Motor neuron (in vitro differentiated cells): Measurements from ENCODE around the gene MICU1. TPM values are rescaled to one million over a fixed set of nuclear protein-coding genes. Genes with fewer than 3 reads are reported as not detected.
A peak's percentile ranks its signal among the peaks of the same experiment; 100 is the strongest.

Source experiments
- ATAC-seq, 8 experiments: fragments of 200-7000 bp; cut with Tn5 transposase; replicated peaks in 6 of 8; 2 replicates each; pipeline ENCODE4 v1.8.0; 2021; ENCODE audit warnings: mild to moderate bottlenecking in 8 of 8, moderate library complexity in 8 of 8
- H3K27ac ChIP-seq, 2 donors: fragments of 250-450 bp; sonication (Bioruptor Pico); 2 replicates each; pipeline ENCODE4 v1.9.0; 2021; ENCODE audit warnings: antibody characterized with exemption in 2 of 2, mild to moderate bottlenecking in 2 of 2, moderate library complexity in 1 of 2
- H3K4me1 ChIP-seq, 2 donors: fragments of 250-450 bp; sonication (Bioruptor Pico); replicated peaks in 1 of 2; 2 replicates each; pipeline ENCODE4 v1.6.1; 2021; ENCODE audit warnings: antibody characterized with exemption in 2 of 2, mild to moderate bottlenecking in 2 of 2, moderate library complexity in 1 of 2
- H3K4me3 ChIP-seq, 5 donors: fragments of 250-450 bp; sonication (Bioruptor Pico); 2 replicates each; pipeline ENCODE4 v1.9.0; 2021; ENCODE audit warnings: antibody characterized with exemption in 5 of 5, mild to moderate bottlenecking in 5 of 5, moderate library complexity in 4 of 5
- WGBS, 10 experiments: fragments of 450-650 bp; shearing (Covaris generic); methylation state at CpG; one replicate each; pipeline ENCODE4 v1.0.0; 2022; 5-methylcytosine and 5-hydroxymethylcytosine counted together
- in situ Hi-C, 9 experiments: fragments of 400-800 bp; cut with MboI; loops; one replicate each; pipeline ENCODE4 v1.15.0; 2021; ENCODE audit warnings: low sequenced_read_pairs in 9 of 9, low pct_unique_long_range_greater_than_20kb in 2 of 9; ENCODE audit not compliant: unreplicated experiment in 9 of 9
- total RNA-seq, 8 experiments: library from RNA; unstranded; fragments of 300-600 nt; gene quantifications; 2 replicates each; pipeline versions ENCODE4 v1.2.3 to v1.2.4, GENCODE V29; 2022

MICU1 gene
- total RNA-seq, 8 experiments from 2014 or later = 26.5 to 54.5 (median 32.7) TPM

DNA sequence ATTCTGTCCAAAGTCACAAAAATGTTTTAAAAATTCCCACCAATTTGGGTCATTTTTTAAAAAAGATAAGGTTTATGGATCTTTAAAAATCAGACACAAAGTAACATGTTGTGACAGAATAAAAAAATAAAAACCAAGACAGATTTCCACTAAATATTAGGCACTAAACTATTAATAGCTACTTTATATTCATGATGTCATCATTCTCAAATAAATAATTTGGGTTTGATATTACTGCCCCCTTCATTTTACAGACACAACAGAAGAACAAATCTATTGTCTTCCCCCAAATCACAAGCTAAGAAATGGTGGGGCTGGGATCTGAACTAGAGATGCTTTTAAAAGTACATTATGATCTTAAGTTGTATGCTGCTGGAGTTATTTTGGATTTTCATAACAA lies 119.4 kb downstream of the MICU1 start:
- in situ Hi-C loops = no loop called here
- no peak for ATAC-seq
- no peak overlapping the region for H3K4me3 ChIP-seq
- H3K27ac ChIP-seq = no peak overlapping the region
- no peaks in the 10 kb centered on the region for H3K4me1 ChIP-seq

DNA sequence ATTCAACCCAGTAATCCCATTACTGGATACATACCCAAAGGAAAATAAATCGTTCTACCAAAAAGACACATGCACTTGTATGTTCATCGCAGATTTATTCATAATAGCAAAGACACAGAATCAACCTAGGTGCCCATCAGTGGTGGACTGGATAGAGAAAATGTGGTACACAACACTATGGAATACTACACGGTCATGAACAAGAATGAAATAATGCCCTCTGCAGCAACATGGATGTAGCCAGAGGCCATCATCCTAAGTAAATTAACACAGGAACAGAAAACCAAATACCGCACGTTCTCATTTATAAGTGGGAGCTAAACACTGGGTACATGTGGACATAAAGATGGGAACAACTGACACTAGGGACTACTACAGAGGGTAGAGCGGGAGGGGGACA lies 120.4 kb downstream of the MICU1 start:
- no peak for ATAC-seq
- WGBS, 10 experiments = 80 to 100% (median 98%) methylated on average over 1 to 6 of the region's 6 CpGs
- in situ Hi-C loops = no loop called here
- H3K4me1 ChIP-seq = no peaks in the 10 kb centered on the region
- H3K27ac ChIP-seq = no peak overlapping the region
- no peak overlapping the region for H3K4me3 ChIP-seq

DNA sequence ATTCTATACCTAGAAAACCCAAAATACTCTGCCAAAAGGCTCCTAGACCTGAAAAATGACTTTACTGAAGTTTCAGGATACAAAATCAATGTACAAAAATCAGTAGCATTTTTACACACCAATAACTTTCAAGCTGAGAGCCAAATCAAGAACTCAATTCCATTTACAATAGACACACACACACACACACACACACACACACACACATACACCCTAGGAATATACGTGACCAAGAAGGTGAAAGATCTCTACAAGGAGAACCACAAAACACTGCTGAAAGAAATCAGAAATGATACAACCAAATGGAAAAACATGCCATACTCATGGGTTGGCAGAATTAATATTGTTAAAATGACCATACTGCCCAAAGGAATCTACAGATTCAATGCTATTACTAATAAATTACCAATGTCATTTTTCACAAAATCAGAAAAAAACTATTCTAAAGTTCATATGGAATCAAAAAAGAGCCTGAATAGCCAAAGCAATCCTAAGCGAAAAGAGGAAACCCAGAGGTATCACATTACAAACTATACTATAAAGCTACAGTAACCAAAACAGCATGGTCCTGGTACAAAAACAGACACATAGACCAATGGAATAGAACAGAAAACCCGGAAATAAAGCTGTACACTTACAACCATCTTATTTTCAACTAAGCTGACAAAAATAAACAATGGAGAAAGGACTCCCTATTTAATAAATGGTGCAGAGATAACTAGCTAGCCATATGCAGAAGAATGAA lies 122.0 kb downstream of the MICU1 start:
- ATAC-seq = no peak
- H3K4me1 ChIP-seq = no peaks in the 10 kb centered on the region
- H3K4me3 ChIP-seq = no peak overlapping the region
- 88 to 100% (median 94%) methylated on average over 1 to 3 of the region's 3 CpGs; no CpG with 5 or more reads in 1 of the 10 experiments for WGBS, 10 experiments
- no peak overlapping the region for H3K27ac ChIP-seq
- in situ Hi-C loops = no loop called here

DNA sequence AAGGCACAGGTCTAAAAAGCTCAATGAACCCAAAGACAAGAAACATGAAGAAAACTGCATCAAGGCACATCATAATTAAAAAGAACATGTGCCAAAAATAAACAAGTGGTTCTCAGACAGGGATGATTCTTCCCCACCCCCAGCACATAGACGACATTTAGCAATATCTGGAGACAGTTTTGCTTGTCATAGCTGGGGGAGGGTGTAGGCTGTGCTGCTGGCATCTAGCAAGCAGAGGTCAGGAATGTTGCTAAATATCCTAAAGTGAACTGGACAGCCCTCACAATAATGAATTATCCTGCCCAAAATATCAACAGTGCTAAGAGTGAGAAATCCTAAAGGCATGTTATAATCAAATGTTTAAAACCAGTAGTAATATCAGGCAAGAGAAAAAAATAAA lies 122.6 kb downstream of the MICU1 start:
- no peak overlapping the region for H3K4me3 ChIP-seq
- WGBS, 10 experiments = 0 to 100% (median 64%) methylated on average over 1 of the region's 1 CpG; no CpG with 5 or more reads in 1 of the 10 experiments
- ATAC-seq = peak in 2 of 8 experiments; percentile 55 to 76
- no peaks in the 10 kb centered on the region for H3K4me1 ChIP-seq
- in situ Hi-C loops = no loop called here
- no peak overlapping the region for H3K27ac ChIP-seq

DNA sequence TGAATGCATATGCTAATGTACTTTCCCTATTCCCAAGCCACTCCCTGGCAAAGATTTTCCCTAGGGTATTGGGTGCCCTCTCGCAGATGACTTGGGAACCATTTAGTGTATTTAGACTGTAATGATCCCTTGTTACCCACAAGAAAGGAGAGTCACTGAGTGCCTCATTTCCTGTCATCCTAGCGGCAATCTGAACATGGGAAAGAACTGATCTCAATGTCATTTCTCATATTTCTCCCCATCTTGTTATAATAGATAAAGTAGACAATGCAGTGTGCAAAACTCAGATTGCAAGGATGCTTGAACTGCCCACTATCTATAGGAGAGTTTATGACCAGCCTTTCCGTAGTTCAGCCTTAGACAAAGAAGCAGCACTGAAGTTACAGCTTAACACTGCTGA lies 123.3 kb downstream of the MICU1 start:
- 29 to 100% (median 80%) methylated on average over 1 to 3 of the region's 3 CpGs for WGBS, 10 experiments
- H3K4me3 ChIP-seq = no peak overlapping the region
- ATAC-seq = peak in 2 of 8 experiments; percentile 16 to 33
- H3K4me1 ChIP-seq = no peaks in the 10 kb centered on the region
- H3K27ac ChIP-seq = no peak overlapping the region
- in situ Hi-C loops = no loop called here

DNA sequence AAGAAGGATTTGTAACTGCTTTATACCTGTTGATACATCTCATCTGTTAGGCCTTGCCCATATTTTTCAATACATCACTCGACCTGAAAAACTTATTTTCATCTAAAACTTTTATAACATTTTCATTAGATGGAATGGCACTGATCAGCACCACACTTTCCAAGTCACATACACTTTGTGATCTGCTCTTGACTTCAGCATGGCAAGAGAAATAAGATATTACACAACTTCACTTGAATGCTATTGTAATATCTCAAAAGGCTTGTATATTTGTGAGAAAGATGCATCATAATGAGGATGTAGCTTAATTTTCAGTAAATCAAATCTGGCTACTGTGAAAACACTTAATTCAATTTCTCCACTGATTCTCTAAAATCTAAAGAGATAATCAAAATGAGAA lies 126.2 kb downstream of the MICU1 start:
- 45 to 100% (median 82%) methylated on average over 1 of the region's 1 CpG; no CpG with 5 or more reads in 4 of the 10 experiments for WGBS, 10 experiments
- in situ Hi-C loops = no loop called here

DNA sequence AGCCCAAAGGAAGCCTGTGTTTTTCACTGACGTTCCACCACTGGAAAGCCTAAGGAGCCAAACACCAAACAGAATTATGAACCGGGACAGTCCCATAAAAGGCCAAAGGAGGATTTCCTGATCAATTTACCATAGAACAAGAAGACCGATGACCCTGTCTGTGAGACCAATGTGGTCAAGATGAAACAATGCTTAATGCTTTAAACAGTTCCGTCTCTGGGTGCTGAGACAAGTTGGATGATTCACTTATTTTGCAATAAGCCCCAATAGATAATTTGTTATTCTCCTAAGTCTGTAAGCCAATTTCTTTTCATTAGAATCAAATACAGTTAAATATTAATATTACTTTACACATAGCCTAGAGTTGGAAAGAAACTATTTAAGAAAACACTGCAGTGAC lies 134.9 kb downstream of the MICU1 start:
- Histone ChIP-seq H3K27ac (no peak overlapping the region), H3K4me3 (no peak overlapping the region), H3K4me1 (no peaks in the 10 kb centered on the region)
- ATAC-seq = no peak
- 44 to 100% (median 79%) methylated on average over 1 to 4 of the region's 4 CpGs; no CpG with 5 or more reads in 2 of the 10 experiments for WGBS, 10 experiments
- in situ Hi-C loops = no loop called here

More for the DNA sequence above, 126.2 kb downstream of the MICU1 start:
- Histone ChIP-seq H3K27ac (no peak overlapping the region), H3K4me1 (no peaks in the 10 kb centered on the region), H3K4me3 (no peak overlapping the region)
- no peak for ATAC-seq

DNA sequence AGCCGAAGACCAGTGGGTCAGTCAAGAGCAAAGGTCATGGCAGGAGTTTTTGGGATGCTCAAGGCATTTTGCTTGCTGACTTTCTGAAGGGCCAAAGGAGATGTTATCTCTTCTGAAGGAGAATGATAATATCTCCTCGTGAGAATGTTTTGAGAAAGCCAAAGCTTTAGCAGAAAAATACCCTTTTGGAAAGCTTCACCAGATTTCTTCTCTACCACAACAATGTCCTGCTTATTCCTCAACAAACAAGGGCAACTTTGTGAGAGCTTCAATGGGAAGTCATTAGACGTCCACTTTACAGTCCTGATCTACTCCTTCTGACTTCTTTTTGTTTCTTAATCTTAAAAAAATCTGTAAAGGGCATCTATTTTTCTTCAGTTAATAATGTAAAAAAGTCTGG lies 138.4 kb downstream of the MICU1 start:
- Histone ChIP-seq H3K4me3 (no peak overlapping the region), H3K4me1 (no peaks in the 10 kb centered on the region), H3K27ac (no peak overlapping the region)
- 75 to 100% (median 100%) methylated on average over 1 to 3 of the region's 3 CpGs; no CpG with 5 or more reads in 2 of the 10 experiments for WGBS, 10 experiments
- ATAC-seq = no peak
- in situ Hi-C loops = no loop called here

DNA sequence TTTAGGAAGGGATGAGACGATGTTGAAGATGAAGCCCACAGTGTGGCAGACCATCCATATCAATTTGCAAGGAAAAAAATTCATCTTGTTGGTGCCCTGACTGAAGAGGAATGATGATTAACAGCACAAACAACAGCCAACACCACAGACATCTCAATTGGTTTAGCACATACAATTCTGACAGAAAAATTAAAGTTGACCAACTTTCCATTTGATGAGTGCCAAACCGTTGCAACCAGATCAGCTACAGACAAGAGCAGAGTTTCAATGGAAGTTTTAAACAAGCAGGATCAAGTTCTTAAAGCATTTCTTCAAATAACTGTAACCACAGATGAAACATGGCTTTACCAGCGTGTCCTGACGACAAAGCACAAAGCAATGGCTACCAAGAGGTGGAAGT lies 138.8 kb downstream of the MICU1 start:
- WGBS, 10 experiments = 90 to 100% (median 100%) methylated on average over 1 to 4 of the region's 4 CpGs; no CpG with 5 or more reads in 3 of the 10 experiments
- in situ Hi-C loops = no loop called here
- ATAC-seq = no peak
- H3K4me1 ChIP-seq = no peaks in the 10 kb centered on the region
- no peak overlapping the region for H3K27ac ChIP-seq
- no peak overlapping the region for H3K4me3 ChIP-seq

DNA sequence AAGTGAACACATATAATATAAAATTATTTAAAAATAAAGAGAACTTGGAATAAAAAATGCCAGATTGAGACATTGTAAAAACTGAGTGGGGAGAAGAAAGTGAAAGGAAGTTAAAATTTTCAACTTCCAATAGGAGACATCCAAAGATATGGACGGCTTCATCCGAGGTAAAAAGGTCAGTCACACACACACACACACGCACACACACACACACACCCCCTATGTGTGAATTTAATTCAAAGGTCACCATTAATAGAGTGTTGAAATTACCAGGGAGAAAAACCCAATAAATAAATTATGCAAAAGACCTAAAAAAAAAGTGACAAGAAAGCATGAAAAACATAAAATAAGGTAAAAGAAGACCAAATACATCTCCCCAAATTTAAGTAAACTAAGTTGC lies 140.2 kb downstream of the MICU1 start:
- ATAC-seq = no peak
- WGBS, 10 experiments = 82 to 100% (median 95%) methylated on average over 1 to 3 of the region's 3 CpGs
- H3K27ac ChIP-seq = no peak overlapping the region
- no peaks in the 10 kb centered on the region for H3K4me1 ChIP-seq
- in situ Hi-C loops = no loop called here
- H3K4me3 ChIP-seq = no peak overlapping the region

DNA sequence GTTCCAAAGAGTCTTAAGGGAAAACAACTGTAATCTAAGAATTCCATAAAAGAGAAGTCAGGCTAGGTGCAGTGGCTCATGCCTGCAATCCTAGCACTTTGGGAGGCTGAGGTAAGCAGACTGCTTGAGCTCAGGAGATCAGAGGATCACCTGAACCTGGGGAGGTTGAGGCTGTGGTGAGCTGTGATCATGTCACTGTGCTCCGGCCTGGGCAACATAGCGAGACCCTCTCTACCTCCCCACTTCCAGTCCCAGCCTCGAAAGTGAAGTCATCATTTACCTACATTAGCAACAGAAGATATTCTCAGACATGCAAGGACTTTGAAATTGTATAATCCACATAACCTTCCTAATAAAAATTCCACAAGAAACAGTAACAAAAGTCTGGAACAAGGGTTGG lies 141.4 kb downstream of the MICU1 start:
- in situ Hi-C loops = no loop called here
- Histone ChIP-seq H3K27ac (no peak overlapping the region), H3K4me1 (no peaks in the 10 kb centered on the region), H3K4me3 (no peak overlapping the region)
- WGBS, 10 experiments = 60 to 100% (median 92%) methylated on average over 1 to 3 of the region's 3 CpGs; no CpG with 5 or more reads in 5 of the 10 experiments
- ATAC-seq = no peak

DNA sequence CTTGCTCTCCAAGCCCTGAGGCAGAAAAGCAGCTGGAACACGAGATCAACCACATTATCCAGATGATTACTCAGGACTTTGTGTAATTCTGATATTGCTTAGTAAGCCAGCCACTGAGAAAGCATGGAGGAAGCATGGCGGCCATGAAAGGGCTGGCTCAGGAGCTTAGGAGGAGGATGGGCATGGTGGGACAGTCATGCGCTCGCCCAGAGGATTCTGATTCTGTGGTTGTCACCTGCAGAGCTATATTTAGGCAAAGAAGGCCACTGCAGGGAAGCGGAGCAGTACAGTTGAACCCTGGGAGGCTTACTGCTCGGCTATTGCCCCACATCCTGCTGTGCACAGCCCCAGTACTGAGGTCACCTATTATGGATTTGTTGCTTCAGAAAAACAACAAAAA lies 142.4 kb downstream of the MICU1 start:
- in situ Hi-C loops = no loop called here
- Histone ChIP-seq H3K4me1 (no peaks in the 10 kb centered on the region), H3K4me3 (no peak overlapping the region), H3K27ac (no peak overlapping the region)
- ATAC-seq = no peak
- WGBS, 10 experiments = 80 to 100% (median 94%) methylated on average over 2 to 5 of the region's 6 CpGs; no CpG with 5 or more reads in 6 of the 10 experiments

DNA sequence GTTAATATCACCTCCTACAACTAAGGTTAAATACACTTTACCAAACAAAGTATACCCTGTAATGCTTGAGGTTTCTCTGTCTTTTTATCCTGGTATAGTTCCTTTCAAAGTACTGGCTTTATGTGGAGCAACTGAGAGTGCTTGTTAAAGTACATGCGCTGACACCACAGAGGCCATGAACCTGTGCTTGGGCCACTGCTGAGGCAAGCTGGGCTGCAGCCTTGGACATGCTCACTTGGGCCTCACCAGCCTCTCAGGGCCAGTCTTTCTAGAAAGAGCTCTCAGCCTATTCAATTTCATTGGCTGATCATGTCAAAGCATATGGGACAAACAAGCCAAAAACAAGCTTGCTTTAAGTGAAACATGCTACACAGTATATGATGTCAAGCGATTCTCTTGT lies 145.0 kb downstream of the MICU1 start:
- no peak overlapping the region for H3K4me3 ChIP-seq
- WGBS, 10 experiments = 94 to 100% (median 100%) methylated on average over 1 to 2 of the region's 2 CpGs
- no peaks in the 10 kb centered on the region for H3K4me1 ChIP-seq
- in situ Hi-C loops = no loop called here
- ATAC-seq = no peak
- H3K27ac ChIP-seq = no peak overlapping the region

DNA sequence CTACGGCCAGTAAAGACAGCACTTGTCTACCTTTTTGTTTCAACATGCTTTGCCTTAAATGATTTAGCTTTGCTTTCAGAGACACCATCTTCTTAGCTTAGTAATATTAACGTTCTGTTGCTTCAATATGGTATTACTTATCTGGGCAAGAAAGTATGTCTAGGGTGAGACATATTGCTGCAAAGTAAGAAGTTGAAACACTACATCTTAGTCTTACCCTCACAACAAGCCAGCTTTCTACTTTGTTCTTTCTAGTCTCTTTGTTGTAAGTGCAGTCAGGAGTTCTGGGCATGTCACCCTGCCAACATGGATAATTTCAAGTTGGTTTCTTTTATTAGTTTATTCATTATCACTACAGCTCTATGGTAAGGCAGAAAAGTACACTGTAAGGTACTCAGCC lies 148.4 kb downstream of the MICU1 start:
- in situ Hi-C loops = no loop called here
- Histone ChIP-seq H3K27ac (no peak overlapping the region), H3K4me3 (no peak overlapping the region), H3K4me1 (no peaks in the 10 kb centered on the region)
- ATAC-seq = no peak
- 48 to 100% (median 96%) methylated on average over 1 to 2 of the region's 2 CpGs; no CpG with 5 or more reads in 1 of the 10 experiments for WGBS, 10 experiments
